Loucy (cell line): ENCODE measurements around the gene CCDC60.

Source experiments
- EZH2phosphoT487 ChIP-seq: fragments of 200-600 bp; IDR thresholded peaks from 2 replicates; pipeline ENCODE4 v1.6.1; 2018; ENCODE audit warnings: antibody characterized with exemption, mild to moderate bottlenecking, moderate library complexity, borderline replicate concordance
- TF ChIP-seq, protein P1 (sequence below): fragments of 200-600 bp; sonication (generic); conservative IDR thresholded peaks from 2 replicates; pipeline ENCODE4 v1.5.1; 2014; ENCODE audit warnings: mild to moderate bottlenecking, antibody characterized with exemption, low read length

DNA sequence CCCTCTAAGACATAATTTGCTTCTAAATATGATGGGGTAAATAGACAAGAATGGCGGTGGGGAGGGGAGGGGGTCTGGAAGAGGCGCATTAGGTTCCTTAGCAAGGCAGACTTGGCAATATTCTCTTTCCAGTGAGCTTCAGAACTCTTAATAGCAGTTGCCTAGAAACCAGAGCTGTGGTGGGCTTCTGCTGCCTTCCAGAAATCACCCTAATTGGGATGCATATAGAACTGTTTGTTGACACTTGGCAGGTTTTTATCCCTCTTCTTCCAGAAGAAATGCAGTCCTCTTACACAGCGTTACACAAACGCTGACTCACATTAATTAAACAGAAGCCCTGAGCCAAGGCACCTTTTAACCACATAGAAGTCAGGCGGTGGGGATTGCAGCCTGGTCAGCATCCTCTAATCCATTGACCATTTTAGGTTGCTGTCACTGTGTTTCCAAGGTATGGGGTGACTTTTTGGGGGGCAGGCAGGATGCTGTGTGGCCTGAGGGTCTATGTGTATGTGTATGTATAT is 114.1 kb downstream of the CCDC60 start:
- TF ChIP-seq, protein P1, sequence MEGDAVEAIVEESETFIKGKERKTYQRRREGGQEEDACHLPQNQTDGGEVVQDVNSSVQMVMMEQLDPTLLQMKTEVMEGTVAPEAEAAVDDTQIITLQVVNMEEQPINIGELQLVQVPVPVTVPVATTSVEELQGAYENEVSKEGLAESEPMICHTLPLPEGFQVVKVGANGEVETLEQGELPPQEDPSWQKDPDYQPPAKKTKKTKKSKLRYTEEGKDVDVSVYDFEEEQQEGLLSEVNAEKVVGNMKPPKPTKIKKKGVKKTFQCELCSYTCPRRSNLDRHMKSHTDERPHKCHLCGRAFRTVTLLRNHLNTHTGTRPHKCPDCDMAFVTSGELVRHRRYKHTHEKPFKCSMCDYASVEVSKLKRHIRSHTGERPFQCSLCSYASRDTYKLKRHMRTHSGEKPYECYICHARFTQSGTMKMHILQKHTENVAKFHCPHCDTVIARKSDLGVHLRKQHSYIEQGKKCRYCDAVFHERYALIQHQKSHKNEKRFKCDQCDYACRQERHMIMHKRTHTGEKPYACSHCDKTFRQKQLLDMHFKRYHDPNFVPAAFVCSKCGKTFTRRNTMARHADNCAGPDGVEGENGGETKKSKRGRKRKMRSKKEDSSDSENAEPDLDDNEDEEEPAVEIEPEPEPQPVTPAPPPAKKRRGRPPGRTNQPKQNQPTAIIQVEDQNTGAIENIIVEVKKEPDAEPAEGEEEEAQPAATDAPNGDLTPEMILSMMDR: no peak
- no peak for TF ChIP-seq EZH2phosphoT487
